WERI-Rb-1 (cell line): Measurements from ENCODE around the gene NDUFAF2.

Experiments used
- DNase-seq: peaks from one replicate; pipeline ENCODE4 v3.0.0-alpha.2; 2020
- H3K27ac ChIP-seq: fragments of 250-450 bp; sonication (Bioruptor Pico); 2 replicates; pipeline ENCODE4 v1.5.1; 2020; ENCODE audit warnings: mild to moderate bottlenecking, moderate library complexity
- H3K27me3 ChIP-seq: fragments of 250-450 bp; sonication (Bioruptor Pico); 2 replicates; pipeline ENCODE4 v1.5.1; 2021; ENCODE audit warnings: mild to moderate bottlenecking, low read depth, moderate library complexity; ENCODE audit not compliant: insufficient read depth, severe bottlenecking
- H3K36me3 ChIP-seq: fragments of 250-450 bp; sonication (Bioruptor Pico); 2 replicates; pipeline ENCODE4 v1.5.1; 2020; ENCODE audit warnings: mild to moderate bottlenecking, moderate library complexity
- H3K4me3 ChIP-seq: 2 replicates; pipeline ENCODE4 v1.5.1; 2011; ENCODE audit warnings: low read depth, mild to moderate bottlenecking, control low read depth, low read length
- H3K9me3 ChIP-seq: fragments of 250-450 bp; sonication (Bioruptor Pico); 2 replicates; pipeline ENCODE4 v1.5.1; 2021; ENCODE audit warnings: mild to moderate bottlenecking, moderate library complexity; ENCODE audit not compliant: severe bottlenecking
- CTCF ChIP-seq: IDR thresholded peaks from 2 replicates; pipeline ENCODE4 v1.5.1; 2011; ENCODE audit warnings: low read depth, mild to moderate bottlenecking, control low read depth, inconsistent platforms, low read length

The NDUFAF2 gene

GRCh38 chr5:61130289-61130688 is 185.3 kb downstream of the NDUFAF2 start:
- H3K27me3 ChIP-seq, result no peaks in the 10 kb centered on the region
- H3K36me3 ChIP-seq, result no peaks in the 10 kb centered on the region
- no peak overlapping the region for H3K4me3 ChIP-seq
- no peak for DNase-seq
- no peaks in the 10 kb centered on the region for H3K9me3 ChIP-seq
- no peak overlapping the region for H3K27ac ChIP-seq
- TF ChIP-seq CTCF, result no peak

GRCh38 chr5:61132559-61132958 is 187.6 kb downstream of the NDUFAF2 start:
- Histone ChIP-seq H3K27me3 (no peaks in the 10 kb centered on the region), H3K36me3 (no peaks in the 10 kb centered on the region), H3K9me3 (no peaks in the 10 kb centered on the region), H3K4me3 (no peak overlapping the region), H3K27ac (no peak overlapping the region)
- DNase-seq, result no peak
- 0 out of 2 replicates have a peak, but pooled peaks have one; percentile 1 for TF ChIP-seq CTCF

GRCh38 chr5:61137835-61138234 is 192.8 kb downstream of the NDUFAF2 start:
- H3K36me3 ChIP-seq, result no peaks in the 10 kb centered on the region
- no peaks in the 10 kb centered on the region for H3K9me3 ChIP-seq
- H3K27ac ChIP-seq, result no peak overlapping the region
- no peak overlapping the region for H3K4me3 ChIP-seq
- H3K27me3 ChIP-seq, result no peaks in the 10 kb centered on the region
- DNase-seq, result no peak
- TF ChIP-seq CTCF, result no peak

DNA sequence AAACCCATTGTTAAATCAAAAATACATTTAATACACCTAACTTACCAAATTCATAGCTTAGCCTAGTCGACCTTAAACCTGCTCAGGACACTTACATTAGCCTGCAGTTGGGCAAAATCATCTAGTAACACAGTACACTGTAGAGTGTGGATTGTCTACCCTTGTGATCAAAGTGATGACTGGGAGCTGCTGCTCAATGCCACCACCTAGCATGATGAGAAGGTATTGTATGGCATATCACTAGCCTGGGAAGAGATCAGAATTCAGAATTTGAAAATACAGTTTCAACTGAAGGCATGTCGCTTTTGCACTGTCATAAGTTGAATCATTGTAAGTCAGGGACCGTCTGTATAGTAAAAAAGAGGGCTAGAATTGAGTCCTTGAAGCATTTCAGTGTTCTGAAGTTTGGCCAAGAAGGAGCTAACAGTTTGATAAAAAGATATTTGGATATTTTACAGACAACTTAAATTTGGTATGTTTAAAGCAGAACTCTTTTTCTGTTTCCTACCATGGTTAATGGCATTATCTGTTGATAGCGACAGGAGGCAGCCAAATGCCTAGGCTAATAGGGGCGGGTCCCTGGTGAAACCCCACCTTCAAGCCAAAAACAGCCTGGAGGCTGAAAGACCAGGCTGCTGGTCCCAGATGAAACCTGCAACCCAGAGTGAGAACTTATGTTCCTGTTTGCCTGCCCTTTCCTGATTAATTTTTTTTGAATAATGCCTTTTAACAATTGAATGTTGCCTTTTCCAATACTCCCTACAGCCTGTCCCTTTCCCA is 194.3 kb downstream of the NDUFAF2 start:
- Histone ChIP-seq H3K27me3 (no peaks in the 10 kb centered on the region), H3K27ac (no peak overlapping the region), H3K36me3 (no peaks in the 10 kb centered on the region), H3K9me3 (no peaks in the 10 kb centered on the region), H3K4me3 (no peak overlapping the region)
- TF ChIP-seq CTCF, result no peak
- DNase-seq, result no peak

GRCh38 chr5:61139931-61140330 is 194.9 kb downstream of the NDUFAF2 start:
- TF ChIP-seq CTCF, result no peak
- no peak overlapping the region for H3K4me3 ChIP-seq
- no peaks in the 10 kb centered on the region for H3K9me3 ChIP-seq
- H3K36me3 ChIP-seq, result no peaks in the 10 kb centered on the region
- H3K27ac ChIP-seq, result no peak overlapping the region
- no peak for DNase-seq
- no peaks in the 10 kb centered on the region for H3K27me3 ChIP-seq

- DNase-seq, result no peak
- H3K27ac ChIP-seq, result no peak overlapping the region
- H3K36me3 ChIP-seq, result no peaks in the 10 kb centered on the region
- no peak overlapping the region for H3K4me3 ChIP-seq
- no peaks in the 10 kb centered on the region for H3K27me3 ChIP-seq
- TF ChIP-seq CTCF, result no peak
- no peaks in the 10 kb centered on the region for H3K9me3 ChIP-seq
These were observed 196.8 kb downstream of the NDUFAF2 start for GRCh38 chr5:61141801-61142200.
